HepG2 (cell line): ENCODE data around the gene HES1. TPM values are rescaled to one million over a fixed set of nuclear protein-coding genes. Genes with fewer than 3 reads are reported as not detected.

ENCODE experiments used
- ATAC-seq: fragments of 200-7000 bp; cut with Tn5 transposase; 3 replicates; pipeline ENCODE4 v1.9.1; 2020; ENCODE audit warnings: mild to moderate bottlenecking, moderate library complexity
- BruUV-seq: library from RNA; stranded (reverse); fragments of 400-500 nt; replicated peaks from 2 replicates; lab custom pipeline; 2021; lab: Mats Ljungman, UMichigan
- CTCF ChIA-PET: fragments of 300-600 bp; formaldehyde crosslinking; extraction: SDS; loops from one replicate; lab custom pipeline; 2021; ENCODE audit warnings: low total read pairs, inconsistent platforms, low intra/inter-chr PET ratio; lab: Yijun Ruan, JAX
- POLR2A ChIA-PET: fragments of 350-600 bp; sonication (Branson Sonifier 250); formaldehyde crosslinking; loops from one replicate; lab custom pipeline; 2020; ENCODE audit warnings: antibody characterized with exemption, inconsistent platforms; lab: Yijun Ruan, JAX
- DNase-seq: peaks from one replicate; pipeline ENCODE4 v3.0.0-alpha.2; 2015; ENCODE audit warnings: low spot score
- FAIRE-seq: peaks from 3 replicates; lab custom pipeline; 2011; peaks lifted over from hg19 to GRCh38; lab: Jason Lieb, UNC
- H2AFZ ChIP-seq: one replicate; pipeline ENCODE4 v1.6.1; 2011; ENCODE audit warnings: low read length, inconsistent platforms
- H3K27ac ChIP-seq: fragments of 300-600 bp; 3 replicates; pipeline ENCODE4 v1.8.0; 2011; ENCODE audit warnings: mixed run types, mild to moderate bottlenecking, mixed read lengths, low read length, inconsistent platforms; ENCODE audit not compliant: insufficient read depth; ENCODE audit errors: extremely low read length
- H3K27me3 ChIP-seq, 2 experiments: fragments of 200-600 bp in 1 of 2; 2 replicates in 1 of 2; 3 replicates in 1 of 2; pipeline versions ENCODE4 v1.6.0 to v1.8.0; 2011; ENCODE audit warnings: low read length in 2 of 2, mild to moderate bottlenecking in 2 of 2, moderate library complexity in 2 of 2, inconsistent platforms in 1 of 2; ENCODE audit not compliant: insufficient read depth in 2 of 2, control insufficient read depth in 1 of 2
- H3K36me3 ChIP-seq, 2 experiments: fragments of 200-600 bp in 1 of 2; replicated peaks in 1 of 2; 2 replicates in 1 of 2; 3 replicates in 1 of 2; pipeline versions ENCODE4 v1.5.1 to v1.8.0; 2011; ENCODE audit warnings: low read length in 2 of 2, inconsistent platforms in 1 of 2; ENCODE audit not compliant: insufficient read depth in 2 of 2, control insufficient read depth in 1 of 2
- H3K4me1 ChIP-seq: 2 replicates; pipeline ENCODE4 v1.5.1; 2012; ENCODE audit warnings: low read length, inconsistent platforms; ENCODE audit not compliant: insufficient read depth
- H3K4me2 ChIP-seq: 2 replicates; pipeline ENCODE4 v1.6.0; 2011; ENCODE audit warnings: low read depth, low read length, inconsistent platforms
- H3K4me3 ChIP-seq, 3 experiments: fragments of 200-600 bp in 1 of 3; sonication (generic), shearing (Covaris generic) in 1 of 3; replicated peaks in 1 of 3; 2 replicates each; pipeline ENCODE4 v1.5.1; 2011 to 2016; ENCODE audit warnings: low read length in 3 of 3, inconsistent platforms in 2 of 3, low read depth in 2 of 3, mild to moderate bottlenecking in 2 of 3, control low read depth in 1 of 3, mixed read lengths in 1 of 3; ENCODE audit not compliant: insufficient read depth in 1 of 3
- H3K79me2 ChIP-seq: one replicate; pipeline ENCODE4 v1.6.1; 2011; ENCODE audit warnings: low read length, inconsistent platforms; ENCODE audit not compliant: insufficient read depth
- H3K9ac ChIP-seq: 2 replicates; pipeline ENCODE4 v1.6.0; 2011; ENCODE audit warnings: mild to moderate bottlenecking, low read depth, low read length, inconsistent platforms; ENCODE audit not compliant: insufficient read depth
- H3K9me3 ChIP-seq: 2 replicates; pipeline ENCODE4 v1.5.1; 2012; ENCODE audit warnings: mild to moderate bottlenecking, low read length
- H4K20me1 ChIP-seq: 2 replicates; pipeline ENCODE4 v1.6.0; 2011; ENCODE audit warnings: inconsistent platforms, mild to moderate bottlenecking, low read length, moderate library complexity; ENCODE audit not compliant: insufficient read depth
- ATRX ChIP-seq: sonication (generic); formaldehyde crosslinking; IDR thresholded peaks from 2 replicates; pipeline ENCODE4 v1.4.0; 2020; ENCODE audit warnings: missing genetic modification reagents, borderline replicate concordance
- FOXA3 ChIP-seq: IDR thresholded peaks from 2 replicates; pipeline ENCODE4 v1.6.1; 2016; ENCODE audit warnings: missing genetic modification reagents, missing compliant biosample characterization
- HDAC1 ChIP-seq: sonication (generic); formaldehyde crosslinking; IDR thresholded peaks from 2 replicates; pipeline ENCODE4 v1.5.1; 2020; ENCODE audit warnings: mild to moderate bottlenecking, missing genetic modification reagents
- HMGXB4 ChIP-seq, 2 experiments: sonication (generic) in 1 of 2; formaldehyde crosslinking in 1 of 2; IDR thresholded peaks; 2 replicates each; pipeline versions ENCODE4 v1.4.0 to v1.6.1; 2018 to 2020; ENCODE audit warnings: missing genetic modification reagents in 2 of 2, borderline replicate concordance in 1 of 2, low read depth in 1 of 2, mild to moderate bottlenecking in 1 of 2, missing biosample characterization in 1 of 2
- NFATC3 ChIP-seq: sonication (generic); formaldehyde crosslinking; IDR thresholded peaks from 2 replicates; pipeline ENCODE4 v1.5.1; 2020; ENCODE audit warnings: mild to moderate bottlenecking, missing genetic modification reagents
- SAFB2 ChIP-seq: sonication (generic); formaldehyde crosslinking; IDR thresholded peaks from 2 replicates; pipeline ENCODE4 v1.5.1; 2020; ENCODE audit warnings: missing genetic modification reagents, low read depth, mild to moderate bottlenecking, borderline replicate concordance
- ZFP36 ChIP-seq: fragments of 150-350 bp; IDR thresholded peaks from 2 replicates; pipeline ENCODE4 v1.6.1; 2018; ENCODE audit warnings: borderline replicate concordance, low read length, low read depth; ENCODE audit not compliant: partially characterized antibody
- ZIK1 ChIP-seq: sonication (generic); formaldehyde crosslinking; IDR thresholded peaks from 2 replicates; pipeline ENCODE4 v1.5.0; 2020; ENCODE audit warnings: mild to moderate bottlenecking, low read depth, missing genetic modification reagents, borderline replicate concordance
- ZNF263 ChIP-seq: sonication (generic); formaldehyde crosslinking; IDR thresholded peaks from 2 replicates; pipeline ENCODE4 v1.4.0; 2020; ENCODE audit warnings: missing genetic modification reagents
- ZNF543 ChIP-seq: sonication (generic); formaldehyde crosslinking; IDR thresholded peaks from 2 replicates; pipeline ENCODE4 v1.4.0; 2020; ENCODE audit warnings: mild to moderate bottlenecking, missing genetic modification reagents
- ZNF597 ChIP-seq: sonication (generic); formaldehyde crosslinking; IDR thresholded peaks from 2 replicates; pipeline ENCODE4 v1.5.0; 2020; ENCODE audit warnings: missing genetic modification reagents
- WGBS: methylation state at CpG from one replicate; pipeline ENCODE4 v1.1.6; 2017; ENCODE audit warnings: low lambda C conversion rate; 5-methylcytosine and 5-hydroxymethylcytosine counted together
- in situ Hi-C: cut with HindIII; loops from 2 replicates; pipeline ENCODE4 v1.10.0; 2017; ENCODE audit warnings: low pct_unique_long_range_greater_than_20kb; ENCODE audit not compliant: extremely low pct_ligation_motif_present
- intact Hi-C: fragments of 100-400 bp; cut with micrococcal nuclease; formaldehyde crosslinking; loops from one replicate; pipeline ENCODE4 v1.10.0; 2022; ENCODE audit not compliant: unreplicated experiment
- polyA plus RNA-seq, 8 experiments: library from polyadenylated mRNA; depleted of rRNA in 3 of 8; stranded (reverse) in 7 of 8; unstranded in 1 of 8; fragments of >200 nt; fragmentation: Illumina TruSeq in 4 of 8; extraction: Trizol in 4 of 8; gene quantifications; 2 replicates each; pipeline versions ENCODE4 v1.2.1 to v1.2.3, GENCODE V29; 2011 to 2016; ENCODE audit warnings: low read depth in 4 of 8, missing spikeins in 1 of 8, mixed read lengths in 1 of 8; ENCODE audit not compliant: insufficient read depth in 1 of 8
- total RNA-seq, 5 experiments: library from RNA; depleted of rRNA; stranded (reverse); fragments of >200 nt; fragmentation: Illumina TruSeq; extraction: Trizol; gene quantifications; 2 replicates each; pipeline ENCODE4 v1.2.3, GENCODE V29; 2016; ENCODE audit warnings: low read depth in 1 of 5

Gene HES1
- total and polyA plus RNA-seq, 2 of the 13 experiments (the other 11 are each of a cell fraction or from before 2014, with no cell fraction given), result 15.4 to 19.8 TPM

- TF ChIP-seq HDAC1 (no peak; the same call in 1 of the 2 replicates), ATRX (CRISPR knock-in tag) (no peak), SAFB2 (CRISPR knock-in tag) (no peak), NFATC3 (0 out of 2 replicates have a peak, but pooled peaks have one; percentile 69), ZNF263 (CRISPR knock-in tag) (peak; percentile 28; the same call in 1 of the 2 replicates), ZNF543 (CRISPR knock-in tag) (no peak), ZNF597 (CRISPR knock-in tag) (no peak), ZIK1 (CRISPR knock-in tag) (0 out of 2 replicates have a peak, but pooled peaks have one; percentile 15)
- TF ChIP-seq, all 625 proteins: peak for 21
These were observed 35.0 kb upstream of the HES1 start (continued) for GRCh38 chr3:194100856-194101390.

GRCh38 chr3:194101592-194102432 lies 34.1 kb upstream of the HES1 start:
- in situ Hi-C loops (no loop called here), intact Hi-C loops (no loop called here)
- no peaks in the 10 kb centered on the region for H3K36me3 ChIP-seq
- peak; percentile 92 for ATAC-seq
- no peaks in the 10 kb centered on the region for H4K20me1 ChIP-seq
- H3K9me3 ChIP-seq, result no peaks in the 10 kb centered on the region
- ChIA-PET CTCF (no interaction called here), POLR2A (interaction anchor here (0.9 to 2.6 kb wide), 12 partner anchors 10 to 357 kb away, joined by 3 to 92 read pairs (median 6); partner anchors contain the start of gene HES1)
- no peaks in the 10 kb centered on the region for H3K79me2 ChIP-seq
- peaks cover 75% of the 10 kb centered on the region for H3K4me1 ChIP-seq
- H2AFZ ChIP-seq, result no peak overlapping the region
- peak overlapping the region; percentile 27 to 62 (median 31); a peak in 5 of 6 replicates for H3K4me3 ChIP-seq
- 4% methylated on average over 5 of the region's 7 CpGs for WGBS
- H3K4me2 ChIP-seq, result peak overlapping the region; percentile 86
- no peak overlapping the region; the same call in 1 of the 2 replicates for H3K9ac ChIP-seq
- peak overlapping the region; percentile 55 for H3K27ac ChIP-seq
- peak; percentile 90 for DNase-seq
- no TSS peak for BruUV-seq
- no peaks in the 10 kb centered on the region for H3K27me3 ChIP-seq
- peak; percentile 97 for FAIRE-seq
- no peak for TF ChIP-seq ZFP36
- TF ChIP-seq HMGXB4 (CRISPR knock-in tag; IDR thresholded peaks at IDR 0.05; ENCODE audit: borderline replicate concordance in 1 of 2, low read depth in 1 of 2), result peak; percentile 63 to 73; a peak in 3 of 4 replicates
- TF ChIP-seq FOXA3 (CRISPR knock-in tag), result peak; percentile 88
